Suppressor macrophage treated with lipopolysaccharide for 1 hour (primary cell): ENCODE measurements around the gene CFHR2.
"Not testable (repeated sequence)": the region's sequence is repeated elsewhere in the genome, so short reads cannot be mapped to it uniquely, and the experiment has no call there.

Experiments
- DNase-seq, 3 donors: peaks; one replicate each; pipeline ENCODE4 v3.0.0-alpha.2; 2020 to 2022

Gene CFHR2

GRCh38 chr1:196943568-196943967, at the start of gene CFHR2:
Gene CFHR2, plus strand, starts transcription at chr1:196943738. Its CDS starts 143 bp downstream, at chr1:196943881.
- not testable (repeated sequence) for DNase-seq

- DNase-seq, result no peak
Measured at GRCh38 chr1:196896355-196896754, 47.2 kb upstream of the CFHR2 start.

GRCh38 chr1:196897158-196897828, 46.2 kb upstream of the CFHR2 start:
- no peak for DNase-seq

- no peak for DNase-seq
Measured at GRCh38 chr1:196902344-196902743, 41.2 kb upstream of the CFHR2 start.

GRCh38 chr1:196910215-196910614, 33.3 kb upstream of the CFHR2 start:
- no peak for DNase-seq

- not testable (repeated sequence) for DNase-seq
Measured at GRCh38 chr1:196912283-196912682, 31.3 kb upstream of the CFHR2 start.

GRCh38 chr1:196926839-196927238, 16.7 kb upstream of the CFHR2 start:
- DNase-seq, result not testable (repeated sequence)

- not testable (repeated sequence) for DNase-seq
Measured at GRCh38 chr1:196932853-196933252, 10.7 kb upstream of the CFHR2 start.

- DNase-seq, result no peak
Measured at GRCh38 chr1:196933531-196934189, 9.9 kb upstream of the CFHR2 start.

GRCh38 chr1:196941474-196941873, 2.1 kb upstream of the CFHR2 start:
- DNase-seq, result not testable (repeated sequence)

- no peak for DNase-seq
Measured at GRCh38 chr1:196951711-196952394, 8.3 kb downstream of the CFHR2 start.

- DNase-seq, result no peak
Measured at GRCh38 chr1:196954778-196955177, 11.2 kb downstream of the CFHR2 start.

GRCh38 chr1:196955926-196956325, 12.4 kb downstream of the CFHR2 start:
- DNase-seq, result no peak

- no peak for DNase-seq
Measured at GRCh38 chr1:196960854-196961253, 17.3 kb downstream of the CFHR2 start.

GRCh38 chr1:196970182-196970581, 26.6 kb downstream of the CFHR2 start:
- DNase-seq, result no peak

- no peak for DNase-seq
Measured at GRCh38 chr1:196976278-196976677, 32.7 kb downstream of the CFHR2 start.

- no peak for DNase-seq
Measured at GRCh38 chr1:196977278-196977677, 33.7 kb downstream of the CFHR2 start, which contains the start of gene CFHR5. Gene CFHR5, plus strand, starts transcription at chr1:196977556. Its CDS starts 109 bp downstream, at chr1:196977665.

GRCh38 chr1:196980859-196981258, 37.3 kb downstream of the CFHR2 start:
- no peak for DNase-seq

GRCh38 chr1:196982247-196982646, 38.7 kb downstream of the CFHR2 start:
- DNase-seq, result not testable (repeated sequence)

GRCh38 chr1:196991919-196992651, 48.5 kb downstream of the CFHR2 start:
- DNase-seq, result not testable (repeated sequence)

- DNase-seq, result no peak
Measured at GRCh38 chr1:196993916-196994315, 50.4 kb downstream of the CFHR2 start.

GRCh38 chr1:196997423-196997822, 53.9 kb downstream of the CFHR2 start:
- DNase-seq, result no peak

- no peak for DNase-seq
Measured at GRCh38 chr1:197001828-197002227, 58.3 kb downstream of the CFHR2 start.
